SIG-M5 treated with dmso at 0.1 percent for 504 hours (cell line): ENCODE data around the gene MCM9.
"Not testable (repeated sequence)": the region's sequence is repeated elsewhere in the genome, so short reads cannot be mapped to it uniquely, and the experiment has no call there.

Experiments
- DNase-seq: peaks from one replicate; lab custom pipeline; 2025; ENCODE audit not compliant: unreplicated experiment; lab: John Stamatoyannopoulos, UW

The MCM9 gene

DNA sequence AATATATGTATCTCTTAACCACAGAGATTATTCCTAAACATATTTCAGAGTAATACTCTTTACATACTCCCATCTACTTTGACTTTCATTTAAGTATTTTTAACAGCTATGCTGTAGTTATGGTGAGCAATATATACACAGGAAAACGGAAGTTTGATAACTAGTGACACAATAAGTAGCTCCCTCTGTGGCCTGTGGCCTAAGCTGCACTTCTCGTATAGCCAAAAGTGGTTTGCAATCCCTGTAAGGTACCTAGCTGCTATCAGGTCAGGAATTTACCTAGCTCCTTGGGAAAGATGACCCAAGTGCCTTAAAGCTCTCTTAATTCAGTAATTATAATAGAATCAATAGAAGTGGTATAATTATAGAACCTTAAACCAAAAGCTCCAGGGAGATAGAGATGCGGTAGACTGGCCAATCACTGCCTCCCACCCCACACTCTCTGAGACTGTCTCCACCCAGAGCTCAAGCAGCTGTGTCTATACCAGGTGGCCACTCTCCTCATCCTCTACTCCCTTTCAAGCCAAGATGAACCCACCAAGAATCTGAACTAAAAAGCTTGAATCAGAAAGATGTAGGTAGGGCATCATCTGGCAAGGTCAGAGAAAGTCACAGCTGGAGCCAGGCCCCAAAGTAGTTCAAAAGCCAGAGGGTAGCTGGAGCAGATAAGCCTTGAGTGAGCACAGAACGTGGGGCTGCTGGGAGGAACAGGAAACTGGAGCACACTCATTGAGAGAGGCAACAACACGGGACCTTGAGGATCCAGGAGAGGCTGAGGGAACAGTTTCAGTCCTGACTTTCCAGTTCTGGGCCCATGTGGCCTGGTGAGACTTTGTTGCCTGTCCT, 125.9 kb downstream of the MCM9 start:
- peak; percentile 22 for DNase-seq

DNA sequence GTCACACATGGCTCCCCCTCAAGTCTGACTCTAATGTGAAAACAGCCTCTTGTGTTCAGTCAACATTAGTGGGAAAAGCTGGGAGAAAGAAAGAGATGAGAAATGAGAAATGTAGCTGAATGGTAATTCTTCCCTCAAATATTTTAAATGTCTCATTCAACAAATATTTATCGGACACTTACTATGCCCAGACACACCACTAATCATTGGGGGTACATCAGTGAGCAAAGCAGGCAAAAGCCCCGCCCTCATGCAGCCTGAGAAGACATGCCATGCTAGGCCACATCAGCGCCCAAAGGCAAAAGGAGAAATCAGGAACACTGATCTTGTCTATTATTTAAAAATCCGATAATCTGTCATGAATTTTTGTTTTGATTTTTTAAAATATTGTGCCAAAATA, 130.9 kb downstream of the MCM9 start:
- DNase-seq: no peak

DNA sequence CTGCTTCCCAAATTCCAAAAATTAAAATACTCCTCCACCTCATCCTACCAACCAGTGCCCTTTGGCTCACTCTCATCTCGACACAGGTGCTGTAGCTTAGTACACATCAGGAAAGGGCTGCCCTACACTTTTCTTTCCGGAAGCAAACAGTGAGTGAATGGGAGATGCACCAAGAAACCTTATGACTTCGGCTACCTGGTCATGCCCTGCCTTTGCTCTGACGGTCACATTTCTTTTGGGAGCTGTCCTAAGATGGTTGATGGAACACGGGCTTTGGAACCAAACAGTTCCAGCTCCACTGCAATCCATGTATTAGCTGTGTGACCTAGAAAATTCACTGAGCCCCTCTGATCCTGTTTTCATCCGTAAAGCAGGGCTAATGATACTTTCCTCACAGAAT, 133.7 kb downstream of the MCM9 start:
- no peak for DNase-seq

DNA sequence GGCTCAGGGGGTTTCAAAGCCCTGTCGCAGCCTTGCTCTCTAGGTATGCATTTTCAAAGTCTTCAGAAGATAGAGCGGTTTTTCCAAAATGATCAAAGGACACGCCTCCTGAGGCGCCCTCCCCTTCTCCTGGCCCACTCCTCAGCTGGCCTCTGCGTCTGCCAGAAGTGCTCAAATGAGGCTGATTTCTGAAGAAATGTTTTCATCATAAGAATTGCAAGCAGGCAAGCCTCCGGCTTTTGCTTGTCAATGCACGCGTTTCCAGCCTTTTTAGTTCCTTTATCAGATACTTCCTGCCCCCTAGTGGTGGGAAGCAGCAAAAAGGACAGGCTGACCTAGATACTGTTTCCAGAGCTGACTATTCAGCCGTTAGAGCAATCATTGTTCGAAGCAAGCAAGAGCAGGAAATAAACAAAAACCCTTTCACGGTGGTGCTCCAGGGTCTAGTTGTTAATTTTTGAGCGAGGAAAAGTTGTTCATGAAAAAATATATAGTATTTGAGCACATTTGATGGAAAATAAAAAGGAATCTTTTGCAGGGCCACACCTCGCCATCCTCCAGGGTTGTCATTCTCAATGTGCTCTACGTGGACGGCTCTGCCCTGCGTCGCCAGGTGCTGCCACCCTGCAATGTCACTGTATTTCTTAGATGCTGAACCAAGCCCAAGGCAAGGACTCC, 134.4 kb downstream of the MCM9 start:
- DNase-seq: peak; percentile 69

DNA sequence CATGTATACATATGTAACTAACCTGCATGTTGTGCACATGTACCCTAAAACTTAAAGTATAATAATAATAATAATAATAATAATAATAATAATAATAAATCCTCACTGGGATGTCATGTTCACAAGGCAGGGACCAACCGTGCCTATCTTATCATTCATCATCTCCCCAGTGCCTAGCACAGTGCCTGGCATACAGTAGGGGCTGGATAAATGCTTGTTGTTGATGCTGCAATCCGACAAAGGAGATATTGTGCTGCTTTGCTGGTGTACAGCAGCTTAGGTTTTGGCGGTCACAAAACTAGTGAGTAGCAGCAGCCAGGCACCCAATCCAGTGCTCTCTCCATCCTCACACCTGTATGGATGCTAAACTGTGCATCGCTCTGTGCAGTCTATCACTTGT, 135.1 kb downstream of the MCM9 start:
- DNase-seq: no peak

DNA sequence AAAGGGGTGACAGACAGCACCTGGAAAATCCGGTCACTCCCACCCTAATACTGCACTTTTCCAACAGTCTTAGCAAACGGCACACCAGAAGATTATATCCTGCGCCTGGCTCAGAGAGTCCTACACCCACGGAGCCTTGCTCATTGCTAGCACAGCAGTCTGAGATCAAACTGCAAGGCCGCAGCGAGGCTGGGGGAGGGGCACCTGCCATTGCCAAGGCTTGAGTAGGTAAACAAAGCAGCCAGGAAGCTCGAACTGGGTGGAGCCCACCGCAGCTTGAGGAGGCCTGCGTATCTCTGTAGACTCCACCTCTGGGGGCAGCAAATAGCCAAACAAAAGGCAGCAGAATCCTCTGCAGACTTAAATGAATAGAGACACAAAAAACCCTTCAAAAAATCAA, 138.4 kb downstream of the MCM9 start:
- DNase-seq: not testable (repeated sequence)

DNA sequence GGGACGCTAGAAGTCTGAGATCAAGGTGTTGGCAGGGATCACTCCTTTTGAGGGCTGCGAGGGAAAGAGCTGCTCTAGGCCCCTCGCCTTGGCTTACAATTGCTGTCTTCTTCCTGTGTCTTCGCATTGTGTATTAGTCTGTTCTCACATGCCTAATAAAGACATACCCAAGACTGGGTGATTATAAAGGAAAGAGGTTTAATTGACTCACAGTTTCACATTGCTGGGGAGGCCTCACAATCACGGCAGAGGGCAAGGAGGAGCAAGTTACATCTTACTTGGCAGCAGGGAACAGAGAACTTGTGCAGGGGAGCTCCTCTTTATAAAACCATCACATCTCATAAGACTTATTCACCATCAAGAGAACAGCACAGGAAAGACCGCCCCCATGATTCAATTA, 143.5 kb downstream of the MCM9 start:
- no peak for DNase-seq

DNA sequence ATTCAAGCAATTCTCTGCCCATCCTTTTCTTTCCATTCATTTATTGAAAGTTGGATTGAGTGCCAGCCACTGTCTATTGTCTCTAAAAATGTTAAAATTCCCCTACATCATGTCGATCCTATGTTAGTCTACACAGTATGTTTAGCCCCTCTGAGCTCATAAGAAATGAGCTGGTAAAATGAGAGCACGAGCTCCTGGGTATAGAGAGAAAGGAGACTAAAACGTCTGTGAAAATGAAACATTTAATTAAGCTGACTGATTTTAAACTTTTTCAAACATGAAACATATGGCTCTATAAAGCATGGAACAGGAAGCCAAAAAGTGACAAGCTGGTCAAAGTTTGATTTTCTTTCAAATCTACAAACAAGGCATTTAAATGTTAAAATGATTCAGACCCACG, 145.0 kb downstream of the MCM9 start:
- DNase-seq: no peak

DNA sequence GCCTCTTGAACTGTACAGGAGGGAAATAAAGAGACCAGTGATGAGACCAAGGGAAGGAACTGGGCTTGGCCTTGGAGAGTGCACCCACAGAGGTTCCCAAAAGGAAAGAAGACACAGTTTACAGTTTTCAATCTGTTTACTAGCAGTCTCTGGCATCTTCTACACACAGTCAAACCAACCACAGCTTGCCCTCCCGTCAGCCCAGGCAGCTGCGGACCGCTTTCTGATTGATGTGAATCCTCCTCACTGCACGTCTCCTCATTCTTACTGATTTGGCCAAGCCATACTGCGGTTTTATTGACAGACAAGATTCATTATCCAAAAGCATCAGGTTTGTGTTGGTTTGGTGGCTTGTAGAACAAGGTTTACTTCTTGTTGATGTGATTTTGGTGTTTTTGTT, 145.5 kb downstream of the MCM9 start:
- no peak for DNase-seq

DNA sequence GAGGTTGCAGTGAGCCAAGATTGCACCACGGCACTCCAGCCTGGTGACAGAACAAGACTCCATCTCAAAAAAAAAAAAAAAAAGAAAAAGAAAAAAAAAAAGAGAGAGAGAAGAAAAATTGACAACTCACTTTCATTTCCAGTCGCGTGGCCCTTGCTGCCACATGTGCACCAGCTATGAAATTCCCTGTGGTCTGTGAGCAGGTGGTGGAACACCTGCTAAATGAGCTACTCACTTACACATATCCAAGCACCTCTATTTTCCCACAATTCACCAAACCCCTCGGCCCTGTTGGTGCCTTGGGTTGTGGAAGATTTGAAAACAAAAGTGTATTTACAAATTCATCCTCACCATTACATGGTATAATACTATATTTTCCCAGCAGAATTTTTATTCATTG, 146.3 kb downstream of the MCM9 start:
- no peak for DNase-seq

DNA sequence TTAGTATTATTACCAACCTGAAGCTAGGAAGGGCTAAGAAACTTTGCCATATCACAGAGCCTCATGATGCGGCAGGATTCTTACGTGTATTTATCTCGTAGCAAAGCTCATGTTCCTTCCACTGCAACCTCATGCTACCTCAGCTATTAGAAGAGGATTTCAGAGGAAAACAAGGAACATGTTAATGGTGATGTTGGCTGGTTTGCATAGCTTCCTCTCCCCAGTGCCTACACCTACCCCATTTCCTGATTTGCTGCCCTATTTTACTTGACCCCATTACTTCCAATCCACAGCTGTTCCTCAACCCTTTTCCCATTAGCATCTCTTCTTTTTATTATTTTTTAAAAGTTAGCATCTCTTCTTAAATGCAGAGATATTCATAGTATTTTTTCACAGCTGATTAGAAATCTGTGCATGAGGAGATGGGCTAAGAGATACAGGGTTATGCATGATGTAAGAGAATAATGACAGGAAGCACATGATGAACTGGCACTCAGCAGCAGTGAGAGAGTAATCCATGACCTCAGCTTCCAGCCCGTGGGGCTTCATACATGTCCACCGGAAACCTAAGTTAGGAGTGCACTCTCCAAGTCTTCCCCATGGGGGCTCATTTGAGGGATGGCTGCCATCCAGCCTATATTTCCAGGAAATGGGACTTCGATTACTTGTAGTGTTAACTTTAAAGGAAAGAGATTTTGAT, 147.1 kb downstream of the MCM9 start:
- no peak for DNase-seq

DNA sequence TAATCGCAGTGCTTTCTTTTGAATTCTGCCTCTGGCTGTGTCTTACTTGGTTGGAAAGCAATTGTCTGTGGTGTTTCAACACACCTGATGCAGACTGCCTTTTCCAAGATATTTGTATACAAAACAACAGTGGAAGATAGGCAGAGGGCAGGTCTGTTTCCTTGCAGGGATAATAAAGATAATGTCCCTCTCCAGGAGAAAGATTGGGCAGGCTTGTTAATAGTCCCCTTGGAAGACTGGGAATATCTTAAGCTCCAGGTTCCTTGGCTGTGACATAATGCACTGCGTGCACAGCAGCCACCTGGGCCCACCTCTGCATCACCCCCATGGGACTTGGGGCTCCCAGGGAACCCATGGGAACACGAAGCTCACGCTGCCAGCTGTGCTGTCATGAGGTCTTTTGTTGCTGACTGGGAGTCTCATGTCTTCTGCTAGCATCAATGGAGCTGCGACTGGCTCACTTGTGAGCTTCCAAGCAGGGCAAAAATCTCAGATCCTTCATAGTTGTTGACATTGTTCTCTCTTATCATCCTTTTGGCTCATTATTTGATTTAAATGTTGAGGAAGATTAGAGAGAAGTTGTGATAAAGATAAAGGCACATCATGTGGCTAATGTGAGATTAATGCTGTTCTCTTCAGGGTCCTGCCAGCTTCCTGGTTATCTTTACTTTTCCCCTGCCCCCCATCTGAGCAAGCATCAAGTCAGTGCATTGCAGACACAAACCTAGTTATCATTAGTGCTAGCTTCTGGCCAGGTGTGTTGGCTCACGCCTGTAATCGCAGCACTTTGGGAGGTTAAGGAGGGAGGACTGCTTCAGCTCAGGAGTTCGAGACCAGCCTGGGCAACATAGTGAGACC, 148.1 kb downstream of the MCM9 start:
- DNase-seq: no peak

DNA sequence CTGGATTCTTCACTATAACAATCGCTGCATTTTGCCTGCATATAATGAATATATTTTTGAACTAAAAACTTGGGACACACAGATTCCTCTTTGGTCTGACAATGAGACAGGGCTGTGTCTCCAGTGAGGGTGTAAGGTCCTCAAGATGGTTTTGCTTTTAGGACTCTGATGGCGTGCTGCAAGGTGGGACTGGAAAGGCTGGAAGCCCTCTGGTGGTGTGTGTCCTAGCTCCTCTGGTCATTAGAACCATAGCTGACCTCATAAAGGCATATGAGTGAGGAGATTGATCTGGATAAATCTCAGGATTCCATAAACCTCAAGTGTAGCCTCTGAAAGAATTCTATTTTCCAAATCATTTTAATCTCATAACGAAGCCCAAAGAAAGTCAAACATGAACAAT, 149.4 kb downstream of the MCM9 start:
- no peak for DNase-seq

DNA sequence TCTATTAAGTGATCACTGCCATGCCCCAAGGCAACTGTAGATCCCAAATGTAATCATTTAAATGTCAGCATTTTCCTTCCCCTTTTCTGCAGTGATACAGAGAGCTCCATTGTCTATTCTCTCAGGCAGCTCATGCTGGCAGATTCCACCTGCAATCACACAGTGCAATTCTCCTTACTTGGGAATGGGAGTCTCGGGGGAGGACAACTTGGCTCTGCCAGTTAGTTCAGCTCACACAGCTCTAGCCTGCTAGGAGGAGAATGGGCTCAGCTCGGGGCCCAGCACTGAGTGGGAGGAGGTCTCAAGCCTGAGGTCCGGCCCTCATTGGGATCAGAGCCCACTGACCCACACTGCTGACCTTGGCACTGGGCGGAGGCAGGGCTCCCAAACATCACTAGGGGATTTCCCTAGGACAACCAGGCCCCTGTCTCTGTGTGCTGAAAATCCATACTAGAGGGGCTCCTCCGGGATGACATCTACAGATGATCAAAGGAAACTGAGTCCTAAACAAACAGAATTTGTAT, 150.3 kb downstream of the MCM9 start:
- no peak for DNase-seq

DNA sequence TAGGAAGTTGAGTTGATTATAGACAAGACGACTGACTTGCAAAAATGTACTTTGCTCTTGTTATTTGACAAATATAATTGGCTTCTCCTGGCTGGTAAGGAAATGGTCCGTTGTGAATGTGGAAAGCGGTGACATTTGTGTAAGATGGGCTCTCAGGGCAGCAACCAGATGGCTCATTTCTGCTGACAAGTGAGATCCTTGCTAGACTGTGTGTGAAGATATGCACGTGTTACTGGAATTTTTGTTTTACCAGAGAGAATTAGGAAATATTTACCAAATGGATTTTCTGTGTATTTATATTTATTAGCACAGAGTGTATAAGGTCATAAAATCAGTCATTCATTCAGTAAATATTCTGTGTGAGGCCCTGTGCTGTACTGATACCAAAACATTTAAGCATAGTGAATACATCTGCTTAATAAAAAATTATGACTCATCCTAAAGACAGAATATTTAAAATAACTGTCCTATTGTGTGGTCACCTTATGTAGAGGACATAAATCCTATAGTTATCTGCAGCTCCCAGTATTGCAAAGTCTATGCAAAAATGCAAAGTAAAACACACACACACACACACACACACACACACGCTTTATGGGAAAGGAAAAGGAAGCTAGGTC, 150.9 kb downstream of the MCM9 start:
- peak; percentile 27 for DNase-seq

DNA sequence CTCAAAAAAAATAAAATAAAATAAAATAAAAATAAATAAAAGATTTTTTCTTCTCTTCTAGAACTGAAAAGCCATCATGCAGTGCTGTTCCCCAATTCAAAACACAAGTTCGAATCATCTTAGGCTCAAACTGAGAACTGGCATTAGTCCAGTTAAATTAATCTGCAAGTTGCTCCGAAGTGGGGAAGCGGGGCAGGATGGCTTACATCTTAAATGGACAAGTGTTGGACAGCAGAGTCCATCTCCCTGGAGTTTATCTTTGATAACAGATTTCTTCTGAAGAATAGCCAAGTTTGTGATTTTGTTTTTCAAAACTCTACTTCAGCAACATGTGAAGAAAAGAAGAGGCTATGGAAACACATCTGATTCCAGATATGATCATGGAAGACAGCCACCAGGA, 152.3 kb downstream of the MCM9 start:
- DNase-seq: no peak

DNA sequence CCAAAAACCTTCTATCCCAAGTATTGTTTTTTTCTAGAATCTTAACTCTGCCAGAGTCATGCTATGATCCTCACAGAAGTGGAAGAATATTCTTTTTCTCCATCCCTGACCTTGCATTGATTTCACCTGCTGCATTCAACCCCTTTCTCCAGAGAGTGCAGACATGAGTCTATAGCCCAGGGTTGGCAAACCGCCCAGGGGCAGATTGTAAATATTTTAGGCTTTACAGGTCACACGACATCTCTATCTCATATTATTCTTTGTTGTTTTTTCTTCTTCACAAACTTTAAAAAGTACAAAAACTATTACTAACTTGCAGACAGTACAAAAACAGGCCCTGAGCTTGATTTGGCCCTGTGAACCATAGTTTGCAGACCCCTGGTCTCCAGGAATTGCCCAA, 153.1 kb downstream of the MCM9 start:
- no peak for DNase-seq

DNA sequence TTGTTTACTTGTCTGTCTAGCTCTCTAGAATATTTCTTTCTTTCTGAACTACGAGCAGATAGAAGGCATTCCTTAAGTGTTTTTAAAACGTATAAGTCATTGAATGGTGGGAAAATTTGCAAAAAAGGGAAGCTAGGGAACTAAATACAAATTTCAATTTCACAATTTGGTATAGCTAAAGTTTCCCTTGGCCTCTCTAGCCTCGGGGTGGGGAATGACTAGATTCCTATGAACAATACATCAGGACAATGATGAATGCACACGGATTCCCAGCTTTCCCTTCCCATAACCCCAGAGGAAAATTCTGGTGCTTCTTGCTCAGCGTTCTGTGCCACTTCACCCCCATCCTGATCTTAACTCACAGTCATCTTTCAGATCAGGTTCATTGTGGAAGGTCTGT, 154.3 kb downstream of the MCM9 start:
- no peak for DNase-seq

DNA sequence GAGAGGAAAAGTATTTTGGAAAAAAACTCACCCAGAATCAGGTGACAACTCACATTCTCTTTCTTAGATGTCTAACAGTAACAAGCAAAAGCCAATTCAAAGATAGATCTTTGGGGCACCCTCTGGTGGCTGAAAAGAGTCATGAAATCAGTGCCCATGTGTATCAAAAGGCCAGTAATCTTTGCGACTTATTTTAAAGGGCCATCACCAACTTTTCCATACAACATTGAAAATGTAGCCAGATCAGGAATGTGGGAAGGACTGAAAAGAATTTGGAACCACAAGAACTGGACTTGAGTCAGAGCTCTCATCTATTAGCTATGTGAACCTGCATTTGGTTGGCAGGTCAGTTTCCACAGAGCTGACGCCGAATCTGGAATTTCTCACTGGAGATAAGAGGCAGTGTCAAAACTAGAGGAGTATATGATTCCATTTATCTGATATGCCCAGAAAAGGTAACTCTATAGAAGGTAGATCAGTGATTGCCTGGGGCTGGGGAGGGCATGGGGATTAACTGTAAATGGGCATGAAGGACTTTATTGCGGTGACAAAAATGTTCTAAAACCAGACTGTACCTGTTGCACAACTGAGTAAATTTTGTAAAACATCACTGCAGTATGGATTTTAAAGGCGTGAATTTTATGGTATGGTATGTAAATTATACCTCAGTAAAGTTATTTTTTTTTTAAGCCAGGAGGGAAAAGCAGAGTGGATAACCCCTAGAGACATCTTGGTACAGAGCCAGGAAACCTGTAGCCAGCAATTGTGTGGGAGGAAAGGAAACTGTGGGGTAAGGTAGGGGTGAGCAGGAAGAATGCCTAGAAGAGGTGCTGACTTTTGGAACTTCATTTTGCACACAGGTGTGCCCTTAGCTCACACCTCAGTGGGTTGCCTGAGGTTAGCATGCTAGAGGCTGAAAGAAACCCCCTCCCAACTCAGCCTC, 158.1 kb downstream of the MCM9 start:
- DNase-seq: peak; percentile 34
